ENCODE measurements around the gene NSUN7. TPM values are rescaled to one million over a fixed set of nuclear protein-coding genes. Genes with fewer than 3 reads are reported as not detected.

NSUN7 gene
- total and polyA plus RNA-seq, 7 experiments from 2014 or later: 0.15 to 0.50 TPM; not detected in 5

- H3K9me3 ChIP-seq (ENCODE audit: control insufficient read depth in 2 of 3, low read length in 3 of 3): no peaks in the 10 kb centered on the region
- H3K36me3 Mint-ChIP-seq: peaks cover 0 to 3% (median 0%) of the 10 kb centered on the region in 5 donors
- H3K4me3 Mint-ChIP-seq: peak overlapping the region; percentile 73 to 86 (median 80)
- H3K27ac Mint-ChIP-seq: no peak overlapping the region
- H3K36me3 ChIP-seq (ENCODE audit: control insufficient read depth in 2 of 3, insufficient read depth in 3 of 3, low read length in 3 of 3): no peaks in the 10 kb centered on the region
- H3K27me3 ChIP-seq (ENCODE audit: control insufficient read depth in 2 of 2, insufficient read depth in 2 of 2, low read length in 2 of 2): peaks cover 0 to 8% of the 10 kb centered on the region in 2 donors
- ATAC-seq: peak; percentile 94
- POLR2A ChIA-PET: no interaction called here
- peak; percentile 13 to 74 (median 29) for DNase-seq
- peaks cover 0 to 17% (median 15%) of the 10 kb centered on the region in 7 donors for H3K4me1 Mint-ChIP-seq
- H3K4me1 ChIP-seq (ENCODE audit: control insufficient read depth in 2 of 2, insufficient read depth in 2 of 2, low read length in 2 of 2): peaks cover 0 to 7% of the 10 kb centered on the region in 2 donors
- H3K9me3 Mint-ChIP-seq: peaks cover 0 to 4% (median 0%) of the 10 kb centered on the region in 11 donors
- peaks cover 36 to 70% (median 51%) of the 10 kb centered on the region in 5 donors for H3K27me3 Mint-ChIP-seq
- H3K27ac ChIP-seq (ENCODE audit: low read depth, low read length): no peak overlapping the region
- CTCF ChIA-PET: no interaction called here
- intact Hi-C loops (cut with micrococcal nuclease): no loop called here
- peak overlapping the region; percentile 53 for H3K4me3 ChIP-seq (ENCODE audit: low read length)
These were observed 107.1 kb downstream of the NSUN7 start for GRCh38 chr4:40856840-40857362.

- peak overlapping the region in 3 of 10 donors; percentile 27 to 58 (median 36) for H3K4me3 Mint-ChIP-seq
- H3K4me1 Mint-ChIP-seq: peaks cover 0 to 17% (median 15%) of the 10 kb centered on the region in 7 donors
- Histone ChIP-seq H3K27me3 (ENCODE audit: control insufficient read depth in 2 of 2, insufficient read depth in 2 of 2, low read length in 2 of 2) (peaks cover 0 to 8% of the 10 kb centered on the region in 2 donors), H3K36me3 (ENCODE audit: control insufficient read depth in 2 of 3, insufficient read depth in 3 of 3, low read length in 3 of 3) (no peaks in the 10 kb centered on the region), H3K4me1 (ENCODE audit: control insufficient read depth in 2 of 2, insufficient read depth in 2 of 2, low read length in 2 of 2) (peaks cover 0 to 7% of the 10 kb centered on the region in 2 donors), H3K9me3 (ENCODE audit: control insufficient read depth in 2 of 3, low read length in 3 of 3) (no peaks in the 10 kb centered on the region), H3K4me3 (ENCODE audit: low read length) (no peak overlapping the region), H3K27ac (ENCODE audit: low read depth, low read length) (no peak overlapping the region)
- H3K27ac Mint-ChIP-seq: no peak overlapping the region
- peaks cover 0 to 3% (median 0%) of the 10 kb centered on the region in 11 donors for H3K9me3 Mint-ChIP-seq
- peaks cover 0 to 3% (median 0%) of the 10 kb centered on the region in 5 donors for H3K36me3 Mint-ChIP-seq
- ATAC-seq (no peak), DNase-seq (no peak)
- CTCF ChIA-PET: no interaction called here
- POLR2A ChIA-PET: no interaction called here
- intact Hi-C loops (cut with micrococcal nuclease): no loop called here
- peaks cover 36 to 73% (median 48%) of the 10 kb centered on the region in 5 donors for H3K27me3 Mint-ChIP-seq
These were observed 108.2 kb downstream of the NSUN7 start for GRCh38 chr4:40857956-40858355.

- H3K36me3 Mint-ChIP-seq: no peaks in the 10 kb centered on the region
- Histone ChIP-seq H3K9me3 (ENCODE audit: control insufficient read depth in 2 of 3, low read length in 3 of 3) (no peaks in the 10 kb centered on the region), H3K36me3 (ENCODE audit: control insufficient read depth in 2 of 3, insufficient read depth in 3 of 3, low read length in 3 of 3) (no peaks in the 10 kb centered on the region), H3K27ac (ENCODE audit: low read depth, low read length) (no peak overlapping the region), H3K4me3 (ENCODE audit: low read length) (no peak overlapping the region), H3K27me3 (ENCODE audit: control insufficient read depth in 2 of 2, insufficient read depth in 2 of 2, low read length in 2 of 2) (peaks cover 0 to 8% of the 10 kb centered on the region in 2 donors), H3K4me1 (ENCODE audit: control insufficient read depth in 2 of 2, insufficient read depth in 2 of 2, low read length in 2 of 2) (peaks cover 0 to 7% of the 10 kb centered on the region in 2 donors)
- intact Hi-C loops (cut with micrococcal nuclease): no loop called here
- ChIA-PET POLR2A (no interaction called here), CTCF (no interaction called here)
- ATAC-seq (no peak), DNase-seq (no peak)
- peaks cover 0 to 17% (median 15%) of the 10 kb centered on the region in 7 donors for H3K4me1 Mint-ChIP-seq
- peaks cover 28 to 67% (median 41%) of the 10 kb centered on the region in 5 donors for H3K27me3 Mint-ChIP-seq
- no peak overlapping the region for H3K4me3 Mint-ChIP-seq
- peaks cover 0 to 1% (median 0%) of the 10 kb centered on the region in 11 donors for H3K9me3 Mint-ChIP-seq
- no peak overlapping the region for H3K27ac Mint-ChIP-seq
These were observed 109.2 kb downstream of the NSUN7 start for GRCh38 chr4:40858962-40859361.

Other genes starting within 250 kb of the NSUN7 start
- 10 to 100 TPM in 1 of 5 experiments, 1 to 10 TPM in 4; 1.8 to 47.2 (median 2.6) TPM for gene RBM47, start 120.1 kb upstream of the NSUN7 start, total RNA-seq
- under 1 TPM; 0.17 to 0.91 TPM for gene RBM47, start 120.1 kb upstream of the NSUN7 start, polyA plus RNA-seq

All from naive thymus-derived CD4-positive, alpha-beta T cell (primary cell).